SK-N-SH treated with all-trans-retinoic acid at 6 μM for 48 hours (cell line): ENCODE data around the gene TMTC2.

Source experiments
- ATAC-seq: fragments of 200-7000 bp; cut with Tn5 transposase; 3 replicates; pipeline ENCODE4 v1.9.1; 2020; ENCODE audit warnings: mild to moderate bottlenecking, moderate library complexity
- ARNTL ChIP-seq: fragments of 450-650 bp; formaldehyde crosslinking; IDR thresholded peaks from 2 replicates; pipeline ENCODE4 v1.5.0; 2020; ENCODE audit warnings: low read depth, mild to moderate bottlenecking, moderate library complexity, borderline replicate concordance
- BACH2 ChIP-seq: fragments of 250-450 bp; sonication (Bioruptor Pico); IDR thresholded peaks from 2 replicates; pipeline ENCODE4 v1.9.0; 2021; ENCODE audit warnings: mild to moderate bottlenecking, borderline replicate concordance
- CSDC2 ChIP-seq: fragments of 250-450 bp; sonication (Bioruptor Pico); IDR thresholded peaks from 2 replicates; pipeline ENCODE4 v1.5.0; 2020; ENCODE audit warnings: mild to moderate bottlenecking, moderate library complexity
- ESRRG ChIP-seq: fragments of 250-450 bp; sonication (Bioruptor Pico); IDR thresholded peaks from 2 replicates; pipeline ENCODE4 v1.6.1; 2021; ENCODE audit warnings: mild to moderate bottlenecking
- GLIS3 ChIP-seq: fragments of 250-450 bp; sonication (Bioruptor Pico); IDR thresholded peaks from 2 replicates; pipeline ENCODE4 v1.5.0; 2020; ENCODE audit warnings: mild to moderate bottlenecking, moderate library complexity
- ISL1 ChIP-seq: fragments of 250-450 bp; sonication (Bioruptor Pico); IDR thresholded peaks from 2 replicates; pipeline ENCODE4 v2.1.2; 2022; ENCODE audit warnings: mild to moderate bottlenecking, moderate library complexity
- OSR1 ChIP-seq: fragments of 250-450 bp; sonication (Bioruptor Pico); IDR thresholded peaks from 2 replicates; pipeline ENCODE4 v1.8.0; 2022; ENCODE audit warnings: moderate library complexity, mild to moderate bottlenecking, inconsistent platforms
- PATZ1 ChIP-seq: fragments of 250-450 bp; sonication (Bioruptor Pico); IDR thresholded peaks from 2 replicates; pipeline ENCODE4 v1.8.0; 2020; ENCODE audit warnings: mild to moderate bottlenecking, moderate library complexity, borderline replicate concordance
- POU6F1 ChIP-seq: fragments of 250-450 bp; sonication (Bioruptor Pico); IDR thresholded peaks from 2 replicates; pipeline ENCODE4 v1.8.0; 2021; ENCODE audit warnings: low read depth, mild to moderate bottlenecking, moderate library complexity, borderline replicate concordance
- PPARA ChIP-seq: fragments of 250-450 bp; sonication (Bioruptor Pico); IDR thresholded peaks from 2 replicates; pipeline ENCODE4 v1.5.0; 2020; ENCODE audit warnings: mild to moderate bottlenecking, borderline replicate concordance
- RARB ChIP-seq: fragments of 250-450 bp; sonication (Bioruptor Pico); IDR thresholded peaks from 2 replicates; pipeline ENCODE4 v1.8.0; 2021; ENCODE audit warnings: mild to moderate bottlenecking, moderate library complexity
- SNAI2 ChIP-seq: fragments of 250-450 bp; sonication (Bioruptor Pico); IDR thresholded peaks from 2 replicates; pipeline ENCODE4 v1.5.0; 2020; ENCODE audit warnings: mild to moderate bottlenecking, moderate library complexity
- TCF4 ChIP-seq: fragments of 250-450 bp; sonication (Bioruptor Pico); IDR thresholded peaks from 2 replicates; pipeline ENCODE4 v1.8.0; 2021; ENCODE audit warnings: mild to moderate bottlenecking, moderate library complexity, borderline replicate concordance
- TOX ChIP-seq: fragments of 250-450 bp; sonication (Bioruptor Pico); IDR thresholded peaks from 2 replicates; pipeline ENCODE4 v1.8.0; 2021; ENCODE audit warnings: mild to moderate bottlenecking, moderate library complexity, borderline replicate concordance
- ZC3H10 ChIP-seq: fragments of 250-450 bp; sonication (Bioruptor Pico); IDR thresholded peaks from 2 replicates; pipeline ENCODE4 v1.5.1; 2021; ENCODE audit warnings: mild to moderate bottlenecking, moderate library complexity
- ZFP3 ChIP-seq: fragments of 250-450 bp; sonication (Bioruptor Pico); IDR thresholded peaks from 2 replicates; pipeline ENCODE4 v1.5.0; 2020; ENCODE audit warnings: mild to moderate bottlenecking, moderate library complexity
- ZFP30 ChIP-seq: fragments of 450-650 bp; formaldehyde crosslinking; IDR thresholded peaks from 2 replicates; pipeline ENCODE4 v1.5.0; 2022; ENCODE audit warnings: mild to moderate bottlenecking, moderate library complexity
- ZNF565 ChIP-seq: fragments of 450-650 bp; formaldehyde crosslinking; conservative IDR thresholded peaks from 2 replicates; pipeline ENCODE4 v1.5.0; 2020; ENCODE audit warnings: low read depth, mild to moderate bottlenecking, moderate library complexity
- ZNF70 ChIP-seq: fragments of 450-650 bp; formaldehyde crosslinking; IDR thresholded peaks from 2 replicates; pipeline ENCODE4 v1.5.0; 2020; ENCODE audit warnings: mild to moderate bottlenecking, moderate library complexity
- TF ChIP-seq, protein P1 (sequence below): fragments of 250-450 bp; sonication (Bioruptor Pico); IDR thresholded peaks from 2 replicates; pipeline ENCODE4 v1.5.1; 2020; ENCODE audit warnings: low read depth, mild to moderate bottlenecking, moderate library complexity
- TF ChIP-seq, protein P2 (sequence below): fragments of 250-450 bp; sonication (Bioruptor Pico); IDR thresholded peaks from 2 replicates; pipeline ENCODE4 v1.5.1; 2021; ENCODE audit warnings: mild to moderate bottlenecking, moderate library complexity
- TF ChIP-seq, protein P3 (sequence below): fragments of 250-450 bp; sonication (Bioruptor Pico); IDR thresholded peaks from 2 replicates; pipeline ENCODE4 v1.5.0; 2020; ENCODE audit warnings: mild to moderate bottlenecking, moderate library complexity

TMTC2 gene

DNA sequence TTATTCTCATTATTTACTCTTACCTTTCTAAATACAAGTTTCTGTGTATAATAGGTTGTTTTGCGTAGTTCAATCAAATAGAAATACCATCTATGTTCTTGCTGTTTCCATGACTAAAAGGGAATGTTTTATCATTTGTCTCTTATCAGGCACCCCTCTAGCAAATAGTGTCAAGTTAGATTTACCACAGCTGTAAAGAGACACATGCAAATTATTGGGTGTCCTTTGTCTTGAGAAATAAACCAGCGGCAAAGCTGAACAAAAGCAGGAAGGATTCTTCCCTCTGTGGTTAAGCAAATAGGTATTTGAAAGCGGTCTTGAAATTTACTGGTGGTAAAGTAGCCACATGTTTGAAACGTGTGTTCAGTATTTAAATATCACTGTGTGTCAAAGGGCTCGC is 405.9 kb downstream of the TMTC2 start (continued):
- TF ChIP-seq, protein P1, sequence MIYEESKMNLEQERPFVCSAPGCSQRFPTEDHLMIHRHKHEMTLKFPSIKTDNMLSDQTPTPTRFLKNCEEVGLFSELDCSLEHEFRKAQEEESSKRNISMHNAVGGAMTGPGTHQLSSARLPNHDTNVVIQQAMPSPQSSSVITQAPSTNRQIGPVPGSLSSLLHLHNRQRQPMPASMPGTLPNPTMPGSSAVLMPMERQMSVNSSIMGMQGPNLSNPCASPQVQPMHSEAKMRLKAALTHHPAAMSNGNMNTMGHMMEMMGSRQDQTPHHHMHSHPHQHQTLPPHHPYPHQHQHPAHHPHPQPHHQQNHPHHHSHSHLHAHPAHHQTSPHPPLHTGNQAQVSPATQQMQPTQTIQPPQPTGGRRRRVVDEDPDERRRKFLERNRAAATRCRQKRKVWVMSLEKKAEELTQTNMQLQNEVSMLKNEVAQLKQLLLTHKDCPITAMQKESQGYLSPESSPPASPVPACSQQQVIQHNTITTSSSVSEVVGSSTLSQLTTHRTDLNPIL (CRISPR knock-in tag): no peak
- TF ChIP-seq TCF4 (CRISPR knock-in tag): no peak
- no peak for TF ChIP-seq PATZ1
- no peak for TF ChIP-seq ARNTL (CRISPR knock-in tag)
- TF ChIP-seq ZFP3 (CRISPR knock-in tag): no peak
- TF ChIP-seq, protein P2, sequence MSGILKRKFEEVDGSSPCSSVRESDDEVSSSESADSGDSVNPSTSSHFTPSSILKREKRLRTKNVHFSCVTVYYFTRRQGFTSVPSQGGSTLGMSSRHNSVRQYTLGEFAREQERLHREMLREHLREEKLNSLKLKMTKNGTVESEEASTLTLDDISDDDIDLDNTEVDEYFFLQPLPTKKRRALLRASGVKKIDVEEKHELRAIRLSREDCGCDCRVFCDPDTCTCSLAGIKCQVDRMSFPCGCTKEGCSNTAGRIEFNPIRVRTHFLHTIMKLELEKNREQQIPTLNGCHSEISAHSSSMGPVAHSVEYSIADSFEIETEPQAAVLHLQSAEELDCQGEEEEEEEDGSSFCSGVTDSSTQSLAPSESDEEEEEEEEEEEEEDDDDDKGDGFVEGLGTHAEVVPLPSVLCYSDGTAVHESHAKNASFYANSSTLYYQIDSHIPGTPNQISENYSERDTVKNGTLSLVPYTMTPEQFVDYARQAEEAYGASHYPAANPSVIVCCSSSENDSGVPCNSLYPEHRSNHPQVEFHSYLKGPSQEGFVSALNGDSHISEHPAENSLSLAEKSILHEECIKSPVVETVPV: no peak
- TF ChIP-seq ISL1 (CRISPR knock-in tag): no peak
- TF ChIP-seq ZC3H10 (CRISPR knock-in tag): no peak
- no peak for TF ChIP-seq CSDC2 (CRISPR knock-in tag)
- TF ChIP-seq ZNF70 (CRISPR knock-in tag): no peak
- no peak for TF ChIP-seq ESRRG (CRISPR knock-in tag)
- no peak for TF ChIP-seq BACH2 (CRISPR knock-in tag)
- no peak for TF ChIP-seq TOX (CRISPR knock-in tag)
- TF ChIP-seq OSR1 (CRISPR knock-in tag): no peak

GRCh38 chr12:83093426-83093825 is 406.7 kb downstream of the TMTC2 start:
- TF ChIP-seq ZFP3 (CRISPR knock-in tag) (no peak), GLIS3 (no peak), ARNTL (CRISPR knock-in tag) (no peak), RARB (CRISPR knock-in tag) (no peak), OSR1 (CRISPR knock-in tag) (no peak), CSDC2 (CRISPR knock-in tag) (no peak), ZNF70 (CRISPR knock-in tag) (no peak), PPARA (CRISPR knock-in tag) (no peak), POU6F1 (no peak), BACH2 (CRISPR knock-in tag) (no peak), ISL1 (CRISPR knock-in tag) (no peak), ZFP30 (CRISPR knock-in tag) (no peak), SNAI2 (CRISPR knock-in tag) (no peak), ZNF565 (CRISPR knock-in tag) (no peak), ESRRG (CRISPR knock-in tag) (no peak), TCF4 (CRISPR knock-in tag) (no peak), PATZ1 (no peak)
- TF ChIP-seq, protein P2: no peak
- TF ChIP-seq, protein P1 (CRISPR knock-in tag): no peak
- TF ChIP-seq, protein P3, sequence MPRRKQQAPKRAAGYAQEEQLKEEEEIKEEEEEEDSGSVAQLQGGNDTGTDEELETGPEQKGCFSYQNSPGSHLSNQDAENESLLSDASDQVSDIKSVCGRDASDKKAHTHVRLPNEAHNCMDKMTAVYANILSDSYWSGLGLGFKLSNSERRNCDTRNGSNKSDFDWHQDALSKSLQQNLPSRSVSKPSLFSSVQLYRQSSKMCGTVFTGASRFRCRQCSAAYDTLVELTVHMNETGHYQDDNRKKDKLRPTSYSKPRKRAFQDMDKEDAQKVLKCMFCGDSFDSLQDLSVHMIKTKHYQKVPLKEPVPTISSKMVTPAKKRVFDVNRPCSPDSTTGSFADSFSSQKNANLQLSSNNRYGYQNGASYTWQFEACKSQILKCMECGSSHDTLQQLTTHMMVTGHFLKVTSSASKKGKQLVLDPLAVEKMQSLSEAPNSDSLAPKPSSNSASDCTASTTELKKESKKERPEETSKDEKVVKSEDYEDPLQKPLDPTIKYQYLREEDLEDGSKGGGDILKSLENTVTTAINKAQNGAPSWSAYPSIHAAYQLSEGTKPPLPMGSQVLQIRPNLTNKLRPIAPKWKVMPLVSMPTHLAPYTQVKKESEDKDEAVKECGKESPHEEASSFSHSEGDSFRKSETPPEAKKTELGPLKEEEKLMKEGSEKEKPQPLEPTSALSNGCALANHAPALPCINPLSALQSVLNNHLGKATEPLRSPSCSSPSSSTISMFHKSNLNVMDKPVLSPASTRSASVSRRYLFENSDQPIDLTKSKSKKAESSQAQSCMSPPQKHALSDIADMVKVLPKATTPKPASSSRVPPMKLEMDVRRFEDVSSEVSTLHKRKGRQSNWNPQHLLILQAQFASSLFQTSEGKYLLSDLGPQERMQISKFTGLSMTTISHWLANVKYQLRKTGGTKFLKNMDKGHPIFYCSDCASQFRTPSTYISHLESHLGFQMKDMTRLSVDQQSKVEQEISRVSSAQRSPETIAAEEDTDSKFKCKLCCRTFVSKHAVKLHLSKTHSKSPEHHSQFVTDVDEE (CRISPR knock-in tag): no peak

More at GRCh38 chr12:83093426-83093825, 406.7 kb downstream of the TMTC2 start:
- ATAC-seq: no peak
